GM12891 (cell line): ENCODE results near the gene AURKB.
"Not testable (repeated sequence)": the region's sequence is repeated elsewhere in the genome, so short reads cannot be mapped to it uniquely, and the experiment has no call there.

Experiments used
- DNase-seq: peaks from one replicate; pipeline ENCODE4 v3.0.0; 2011; ENCODE audit warnings: low spot score; ENCODE audit not compliant: insufficient read length
- FAIRE-seq: peaks from 2 replicates; lab custom pipeline; 2011; peaks lifted over from hg19 to GRCh38; lab: Jason Lieb, UNC
- PAX5 ChIP-seq: IDR thresholded peaks from 2 replicates; pipeline ENCODE4 v1.6.1; 2011; ENCODE audit warnings: low read length, moderate library complexity, mild to moderate bottlenecking; ENCODE audit not compliant: insufficient read depth, severe bottlenecking
- POLR2A ChIP-seq: IDR thresholded peaks from 2 replicates; pipeline ENCODE4 v1.6.1; 2011; ENCODE audit warnings: low read depth, low read length, control low read depth
- POLR2AphosphoS5 ChIP-seq: IDR thresholded peaks from 2 replicates; pipeline ENCODE4 v1.6.1; 2011; ENCODE audit warnings: low read depth, low read length, control low read depth
- POU2F2 ChIP-seq: IDR thresholded peaks from 2 replicates; pipeline ENCODE4 v1.6.1; 2011; ENCODE audit warnings: low read depth, mild to moderate bottlenecking, control low read depth, low read length, moderate library complexity
- SPI1 ChIP-seq: IDR thresholded peaks from 2 replicates; pipeline ENCODE4 v1.6.1; 2011; ENCODE audit warnings: low read depth, low read length, control low read depth
- TAF1 ChIP-seq: IDR thresholded peaks from 2 replicates; pipeline ENCODE4 v1.6.1; 2011; ENCODE audit warnings: low read depth, low read length, control low read depth

Gene AURKB

DNA sequence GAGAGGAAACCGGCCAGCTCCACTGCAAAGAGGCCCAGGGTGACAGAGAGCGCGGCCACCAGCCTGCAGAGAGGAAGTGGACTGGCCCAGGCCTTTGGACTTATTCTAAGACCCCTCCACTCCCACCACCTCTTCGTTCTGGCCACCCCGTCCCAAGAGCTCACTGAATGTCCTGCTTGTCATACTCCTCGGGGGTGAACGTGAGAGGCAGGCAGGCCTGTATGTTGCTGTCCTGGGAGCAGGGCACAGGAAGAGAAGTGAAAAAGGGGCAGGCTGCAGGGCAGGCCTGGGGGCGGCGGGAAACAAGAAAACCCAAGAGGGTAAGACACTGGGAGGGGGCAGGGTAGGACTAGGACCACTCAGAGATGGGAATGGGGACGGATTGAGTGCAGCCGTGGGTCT, 34.6 kb downstream of the AURKB start:
- FAIRE-seq (no peak), DNase-seq (no peak)
- peak; percentile 57 for TF ChIP-seq SPI1
- TF ChIP-seq POU2F2: no peak

DNA sequence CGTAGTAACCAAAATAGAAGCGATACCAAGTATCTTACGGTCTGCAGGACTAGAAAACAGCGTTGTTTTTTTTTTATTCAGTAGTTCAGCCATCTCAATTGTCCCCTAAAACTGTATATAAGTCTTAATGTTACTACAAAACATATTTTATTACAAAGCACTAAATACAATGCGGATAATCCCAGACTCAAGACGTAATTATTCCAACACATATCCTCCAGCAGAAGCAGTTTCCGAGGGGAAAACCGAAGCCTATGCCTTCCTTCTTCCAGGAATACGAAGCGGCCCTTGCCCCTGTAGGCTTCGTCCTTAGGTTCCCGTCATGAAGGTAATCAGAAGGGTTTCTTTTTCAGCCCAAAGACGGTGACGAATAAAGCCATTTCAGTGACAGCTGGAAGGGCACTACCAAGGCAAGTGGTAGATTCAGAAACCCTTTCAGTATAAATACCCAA, 36.5 kb downstream of the AURKB start:
- FAIRE-seq (no peak), DNase-seq (no peak)
- TF ChIP-seq POLR2A (no peak), POLR2AphosphoS5 (no peak)

GRCh38 chr17:8173056-8173870, 37.1 kb downstream of the AURKB start:
- peak; percentile 93 for FAIRE-seq
- no peak for DNase-seq
- TF ChIP-seq PAX5 (peak; percentile 37), SPI1 (peak; percentile 40; the same call in 1 of the 2 replicates), POU2F2 (peak; percentile 99), POLR2AphosphoS5 (peak; percentile 100), POLR2A (peak; percentile 100), TAF1 (peak; percentile 92)

- DNase-seq, FAIRE-seq: not testable (repeated sequence)
Observed at GRCh38 chr17:8170186-8170585, 40.2 kb downstream of the AURKB start.

- TF ChIP-seq POLR2A: no peak
- no peak for TF ChIP-seq TAF1
- TF ChIP-seq PAX5: no peak
- no peak for TF ChIP-seq POLR2AphosphoS5
- no peak for TF ChIP-seq SPI1
- no peak for TF ChIP-seq POU2F2
- FAIRE-seq: no peak
- DNase-seq: no peak
Observed at GRCh38 chr17:8167526-8167925, 42.8 kb downstream of the AURKB start.

DNA sequence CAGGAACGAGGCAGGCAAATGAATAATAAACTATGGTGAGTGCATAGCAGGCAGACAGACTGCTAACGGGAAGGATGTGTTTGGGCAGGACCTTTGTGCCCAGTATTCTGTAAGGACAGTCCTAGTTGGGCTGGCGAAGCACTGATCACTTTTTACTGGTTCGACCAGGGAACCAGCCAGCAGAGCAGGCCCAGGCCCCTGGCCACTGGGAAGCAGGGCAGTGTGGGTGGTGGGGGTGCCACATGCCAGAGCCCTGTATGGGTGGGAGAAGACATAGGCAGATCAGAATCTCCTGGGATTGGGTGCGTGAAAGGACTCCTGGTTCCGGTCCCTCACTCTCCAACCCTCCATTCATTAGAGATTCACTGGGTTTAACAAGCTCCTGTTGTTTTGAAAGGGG, 43.6 kb downstream of the AURKB start:
- FAIRE-seq: no peak
- DNase-seq: no peak
- TF ChIP-seq PAX5: no peak
- TF ChIP-seq TAF1: no peak
- TF ChIP-seq SPI1: no peak
- TF ChIP-seq POU2F2: no peak
- no peak for TF ChIP-seq POLR2AphosphoS5
- no peak for TF ChIP-seq POLR2A

DNA sequence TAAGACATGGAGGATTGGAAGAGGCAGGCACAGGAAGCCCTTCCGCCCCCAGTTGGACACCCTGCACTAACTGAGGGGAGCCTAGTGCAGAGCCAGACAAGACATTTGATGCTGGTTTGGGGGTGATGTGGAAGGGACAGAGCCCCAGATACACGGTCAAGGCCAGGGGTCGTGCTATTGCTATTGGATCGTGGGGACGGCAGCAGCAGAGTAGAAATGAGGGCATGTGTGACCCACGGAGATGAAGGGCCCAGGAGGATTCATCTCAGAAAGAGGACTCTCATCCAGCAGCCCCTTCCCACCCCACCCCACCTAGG, 45.6 kb downstream of the AURKB start:
- FAIRE-seq (no peak), DNase-seq (no peak)
- TF ChIP-seq TAF1 (no peak), PAX5 (no peak), POLR2AphosphoS5 (no peak), SPI1 (no peak)

GRCh38 chr17:8163978-8164814, 46.2 kb downstream of the AURKB start:
- TF ChIP-seq POLR2A (no peak), SPI1 (no peak), PAX5 (no peak), POU2F2 (no peak), TAF1 (no peak), POLR2AphosphoS5 (no peak)
- peak; percentile 41 for FAIRE-seq
- no peak for DNase-seq

GRCh38 chr17:8162997-8163977, 47.1 kb downstream of the AURKB start:
- no peak for TF ChIP-seq POU2F2
- no peak for TF ChIP-seq POLR2A
- TF ChIP-seq POLR2AphosphoS5: no peak
- no peak for TF ChIP-seq TAF1
- no peak for TF ChIP-seq PAX5
- TF ChIP-seq SPI1: no peak
- DNase-seq: no peak
- FAIRE-seq: peak; percentile 40
